Duodenal mucosa (tissue), 2 donors: Measurements from ENCODE around the gene FAM234B.

Experiments used
- H3K27ac ChIP-seq: one replicate; pipeline ENCODE4 v1.7.0; 2013; ENCODE audit warnings: low read depth, low read length
- H3K27me3 ChIP-seq, 2 donors: one replicate each; pipeline ENCODE4 v1.7.0; 2013; ENCODE audit warnings: low read length in 2 of 2, control low read depth in 1 of 2; ENCODE audit not compliant: insufficient read depth in 2 of 2, control insufficient read depth in 1 of 2
- H3K36me3 ChIP-seq, 2 donors: one replicate each; pipeline ENCODE4 v1.7.0; 2013; ENCODE audit warnings: low read length in 2 of 2, control low read depth in 1 of 2; ENCODE audit not compliant: insufficient read depth in 2 of 2, control insufficient read depth in 1 of 2
- H3K4me1 ChIP-seq, 2 donors: one replicate each; pipeline ENCODE4 v1.7.0; 2013; ENCODE audit warnings: low read length in 2 of 2, control low read depth in 1 of 2; ENCODE audit not compliant: insufficient read depth in 2 of 2, control insufficient read depth in 1 of 2
- H3K4me3 ChIP-seq, 2 donors: one replicate each; pipeline ENCODE4 v1.7.0; 2013; ENCODE audit warnings: low read length in 2 of 2, low read depth in 1 of 2
- H3K9ac ChIP-seq, 2 donors: one replicate each; pipeline ENCODE4 v1.7.0; 2013; ENCODE audit warnings: low read length in 2 of 2, low read depth in 1 of 2
- H3K9me3 ChIP-seq, 2 donors: one replicate each; pipeline ENCODE4 v1.7.0; 2013; ENCODE audit warnings: low read length in 2 of 2, control low read depth in 1 of 2; ENCODE audit not compliant: control insufficient read depth in 1 of 2

Gene FAM234B, protein sequence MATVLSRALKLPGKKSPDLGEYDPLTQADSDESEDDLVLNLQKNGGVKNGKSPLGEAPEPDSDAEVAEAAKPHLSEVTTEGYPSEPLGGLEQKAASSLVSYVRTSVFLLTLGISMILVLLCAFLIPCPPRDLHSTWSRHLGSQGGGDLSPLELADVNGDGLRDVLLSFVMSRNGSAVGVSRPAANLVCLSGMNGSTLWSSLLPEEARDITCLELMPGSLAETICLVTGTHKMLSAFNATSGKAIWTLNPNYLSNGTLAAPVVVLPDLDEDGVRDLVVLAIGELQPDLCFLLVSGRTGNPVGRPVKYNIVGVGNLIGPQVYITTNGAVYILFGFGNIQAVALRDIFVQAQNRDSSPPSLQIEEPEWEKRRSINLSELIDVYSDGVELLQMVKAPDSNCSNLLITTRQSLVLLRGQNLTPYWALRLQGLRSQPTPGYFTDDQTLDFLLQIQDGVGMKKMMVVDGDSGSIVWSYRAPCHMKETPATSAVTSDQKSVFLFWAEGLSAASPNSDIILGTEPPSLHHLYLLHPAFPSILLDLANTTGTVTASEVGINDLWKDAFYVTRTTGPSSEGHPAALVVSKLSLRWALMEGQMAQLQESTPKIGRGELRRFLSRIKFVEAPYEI

GRCh38 chr12:13044002-13044905 lies at the start of gene FAM234B:
Gene FAM234B (plus strand): TSS chr12:13044381. CDS start chr12:13044404, 23 bp downstream.
- H3K27me3 ChIP-seq: peaks cover 0 to 6% of the 10 kb centered on the region in 2 donors
- peak within 1 kb of the TSS; percentile 59 to 76 for H3K9ac ChIP-seq
- no peaks in the 10 kb centered on the region for H3K9me3 ChIP-seq
- peak within 1 kb of the TSS; percentile 77 to 87 for H3K4me3 ChIP-seq
- H3K27ac ChIP-seq: no peak within 1 kb of the TSS
- peaks cover 11 to 14% of the 10 kb centered on the region in 2 donors for H3K4me1 ChIP-seq
- H3K36me3 ChIP-seq: no peaks in the 10 kb centered on the region

- Histone ChIP-seq H3K4me1 (peaks cover 67 to 71% of the 10 kb centered on the region in 2 donors), H3K9ac (no peak overlapping the region), H3K9me3 (no peaks in the 10 kb centered on the region), H3K27ac (no peak overlapping the region), H3K36me3 (peaks cover 0 to 3% of the 10 kb centered on the region in 2 donors), H3K4me3 (no peak overlapping the region), H3K27me3 (no peaks in the 10 kb centered on the region)
Observed at GRCh38 chr12:12995088-12995487, 49.1 kb upstream of the FAM234B start.

DNA sequence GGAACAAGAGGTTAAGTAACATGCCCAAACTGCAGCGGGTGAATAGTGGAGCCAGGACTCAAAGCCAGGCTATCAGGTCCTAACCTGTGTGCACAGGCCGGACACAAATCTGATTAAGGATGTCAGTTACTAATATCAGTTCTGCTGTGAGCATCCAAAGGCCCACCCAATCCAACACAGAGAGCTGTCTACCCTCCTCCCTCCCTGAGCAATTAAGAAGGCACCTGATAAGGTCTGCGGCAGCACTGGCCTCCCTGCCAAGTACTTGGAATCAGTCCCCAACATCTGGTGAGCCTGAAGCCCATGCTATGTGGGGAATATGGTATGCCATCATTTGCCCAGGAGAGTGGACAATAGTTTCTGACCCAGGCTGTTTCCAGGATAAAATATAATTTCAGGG lies 48.0 kb upstream of the FAM234B start:
- H3K27ac ChIP-seq: no peak overlapping the region
- peak overlapping the region; percentile 19 to 33 for H3K4me3 ChIP-seq
- H3K9me3 ChIP-seq: no peaks in the 10 kb centered on the region
- H3K36me3 ChIP-seq: peaks cover 0 to 3% of the 10 kb centered on the region in 2 donors
- H3K4me1 ChIP-seq: peaks cover 66 to 75% of the 10 kb centered on the region in 2 donors
- no peaks in the 10 kb centered on the region for H3K27me3 ChIP-seq
- no peak overlapping the region for H3K9ac ChIP-seq

DNA sequence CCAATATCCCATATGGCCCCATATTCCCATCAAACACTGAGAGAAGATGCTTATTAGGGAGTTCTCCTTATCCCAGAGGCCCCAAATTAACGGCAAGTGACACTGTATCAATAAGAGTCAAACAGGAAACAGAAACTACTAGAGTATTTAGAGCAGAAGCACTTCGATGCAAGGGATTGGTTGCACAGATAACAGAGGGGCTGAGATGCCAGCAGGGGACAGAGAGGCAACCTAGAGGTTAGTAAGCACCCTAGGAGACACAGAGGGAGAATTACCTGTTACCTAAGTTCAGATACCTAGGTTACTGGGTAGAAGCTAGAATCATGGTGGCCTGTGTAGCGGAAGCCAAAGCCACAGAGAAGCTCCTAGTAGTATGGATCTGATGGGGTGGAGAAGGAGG lies 47.0 kb upstream of the FAM234B start:
- H3K27me3 ChIP-seq: no peaks in the 10 kb centered on the region
- no peak overlapping the region for H3K9ac ChIP-seq
- H3K27ac ChIP-seq: no peak overlapping the region
- peaks cover 65 to 74% of the 10 kb centered on the region in 2 donors for H3K4me1 ChIP-seq
- peaks cover 0 to 3% of the 10 kb centered on the region in 2 donors for H3K36me3 ChIP-seq
- no peaks in the 10 kb centered on the region for H3K9me3 ChIP-seq
- peak overlapping the region; percentile 87 to 97 for H3K4me3 ChIP-seq

DNA sequence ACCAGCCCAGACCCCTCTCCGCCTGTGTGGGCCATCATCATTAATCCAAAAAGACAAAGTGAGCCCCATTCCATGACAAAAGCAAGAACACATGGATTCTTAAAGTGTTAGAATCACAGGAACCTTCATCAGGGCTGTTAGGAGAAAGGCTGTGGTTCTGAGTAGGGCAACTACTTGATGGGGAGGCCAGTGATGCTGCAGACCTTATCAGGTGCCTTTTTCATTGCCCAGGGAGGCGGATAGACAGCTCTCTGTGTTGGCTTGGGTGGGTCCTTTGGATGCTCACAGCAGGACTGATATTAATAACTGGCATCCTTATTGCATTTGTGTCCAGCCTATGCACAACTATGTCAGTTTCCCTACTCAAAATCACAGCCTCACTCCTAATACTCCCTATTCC lies 46.4 kb upstream of the FAM234B start:
- Histone ChIP-seq H3K27me3 (no peaks in the 10 kb centered on the region), H3K9ac (no peak overlapping the region), H3K4me3 (peak overlapping the region; percentile 87 to 97), H3K9me3 (no peaks in the 10 kb centered on the region), H3K36me3 (peaks cover 0 to 3% of the 10 kb centered on the region in 2 donors), H3K27ac (no peak overlapping the region), H3K4me1 (peaks cover 65 to 69% of the 10 kb centered on the region in 2 donors)

GRCh38 chr12:12998248-12998647 lies 45.9 kb upstream of the FAM234B start:
- Histone ChIP-seq H3K36me3 (peaks cover 0 to 3% of the 10 kb centered on the region in 2 donors), H3K9ac (peak overlapping the region in 1 of 2 donors; percentile 92), H3K27me3 (no peaks in the 10 kb centered on the region), H3K27ac (no peak overlapping the region), H3K9me3 (no peaks in the 10 kb centered on the region), H3K4me3 (peak overlapping the region; percentile 87 to 97), H3K4me1 (peaks cover 62 to 66% of the 10 kb centered on the region in 2 donors)

DNA sequence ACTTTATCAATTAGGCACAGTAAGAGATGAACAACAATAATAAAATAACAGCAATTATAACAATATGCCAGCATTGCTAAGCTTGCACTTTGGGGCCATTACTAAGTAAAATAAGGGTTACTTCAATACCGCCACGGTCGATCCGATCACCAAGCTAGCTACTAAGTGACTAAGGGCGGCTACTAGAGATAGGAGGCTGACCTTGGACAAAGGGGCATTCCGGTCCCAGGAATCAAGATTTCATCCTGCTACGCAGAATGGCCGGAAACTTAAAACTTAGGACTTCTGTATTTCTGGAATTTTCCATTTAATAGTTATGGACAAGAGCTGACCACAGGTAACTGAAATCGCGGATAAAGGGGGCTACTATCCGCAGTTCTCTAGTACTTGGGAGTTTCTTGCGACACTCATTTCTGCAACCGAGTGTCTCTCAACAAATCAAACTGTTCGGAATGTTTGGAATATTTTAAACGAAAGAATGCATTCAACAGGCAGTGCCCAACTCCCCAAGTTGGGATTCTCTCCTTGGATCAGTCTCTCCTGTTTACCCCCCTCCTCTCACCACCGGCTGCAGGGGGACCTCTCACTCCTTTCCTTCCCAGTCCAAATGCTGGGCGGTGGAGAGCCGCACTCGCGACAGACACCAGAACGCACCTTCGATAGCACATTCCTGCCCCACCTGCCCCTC lies 44.8 kb upstream of the FAM234B start:
- H3K9me3 ChIP-seq: no peaks in the 10 kb centered on the region
- peaks cover 51 to 57% of the 10 kb centered on the region in 2 donors for H3K4me1 ChIP-seq
- H3K36me3 ChIP-seq: peaks cover 0 to 3% of the 10 kb centered on the region in 2 donors
- peak overlapping the region; percentile 92 to 96 for H3K9ac ChIP-seq
- peak overlapping the region; percentile 87 to 97 for H3K4me3 ChIP-seq
- no peaks in the 10 kb centered on the region for H3K27me3 ChIP-seq
- H3K27ac ChIP-seq: peak overlapping the region; percentile 65

GRCh38 chr12:12999959-13000615 lies 44.1 kb upstream of the FAM234B start, which contains the start of gene HEBP1:
Gene HEBP1 (minus strand): TSS chr12:13000265. CDS start chr12:13000114, 151 bp downstream.
- Histone ChIP-seq H3K27me3 (no peaks in the 10 kb centered on the region), H3K9me3 (no peaks in the 10 kb centered on the region), H3K36me3 (peaks cover 0 to 3% of the 10 kb centered on the region in 2 donors), H3K27ac (peak within 1 kb of the TSS; percentile 78), H3K9ac (peak within 1 kb of the TSS; percentile 92 to 96), H3K4me3 (peak within 1 kb of the TSS; percentile 87 to 97), H3K4me1 (peaks cover 44 to 50% of the 10 kb centered on the region in 2 donors)

GRCh38 chr12:13000616-13000924 lies 43.6 kb upstream of the FAM234B start:
- Histone ChIP-seq H3K36me3 (peaks cover 0 to 3% of the 10 kb centered on the region in 2 donors), H3K4me1 (peaks cover 43 to 45% of the 10 kb centered on the region in 2 donors), H3K27ac (peak overlapping the region; percentile 78), H3K9me3 (no peaks in the 10 kb centered on the region), H3K27me3 (no peaks in the 10 kb centered on the region), H3K9ac (peak overlapping the region; percentile 69 to 80), H3K4me3 (peak overlapping the region; percentile 67 to 74)
